MCF 10A (cell line): Measurements from ENCODE around the gene LETM1. TPM values are rescaled to one million over a fixed set of nuclear protein-coding genes. Genes with fewer than 3 reads are reported as not detected.

Source experiments
- BruUV-seq: library from RNA; stranded (reverse); fragments of 400-500 nt; replicated peaks from 2 replicates; lab custom pipeline; 2021; lab: Mats Ljungman, UMichigan
- CTCF ChIA-PET: fragments of 300-600 bp; sonication (Branson Sonifier 250); formaldehyde crosslinking; extraction: SDS; loops from one replicate; lab custom pipeline; 2021; ENCODE audit warnings: antibody characterized with exemption, inconsistent platforms; lab: Yijun Ruan, JAX
- POLR2A ChIA-PET: fragments of 300-600, 350-650 bp; sonication (Branson Sonifier 250); formaldehyde crosslinking; extraction: SDS; loops from one replicate; lab custom pipeline; 2020; ENCODE audit warnings: antibody characterized with exemption, inconsistent platforms; lab: Yijun Ruan, JAX
- DNase-seq: peaks from one replicate; pipeline ENCODE4 v3.0.0-alpha.2; 2018; ENCODE audit not compliant: unreplicated experiment
- H3K27ac Mint-ChIP-seq: one replicate; pipeline ENCODE4 v1.8.0; 2022; ENCODE audit warnings: mild to moderate bottlenecking, low read depth, mixed read lengths; ENCODE audit not compliant: unreplicated experiment
- H3K27me3 Mint-ChIP-seq: one replicate; pipeline ENCODE4 v1.8.0; 2022; ENCODE audit warnings: mixed read lengths; ENCODE audit not compliant: insufficient read depth, unreplicated experiment
- H3K36me3 Mint-ChIP-seq: one replicate; pipeline ENCODE4 v1.8.0; 2022; ENCODE audit warnings: mild to moderate bottlenecking, moderate library complexity, mixed read lengths; ENCODE audit not compliant: insufficient read depth, unreplicated experiment
- H3K4me1 Mint-ChIP-seq: one replicate; pipeline ENCODE4 v1.8.0; 2022; ENCODE audit warnings: mixed read lengths; ENCODE audit not compliant: insufficient read depth, unreplicated experiment
- H3K4me3 Mint-ChIP-seq: one replicate; pipeline ENCODE4 v1.8.0; 2022; ENCODE audit warnings: mild to moderate bottlenecking, moderate library complexity, mixed read lengths; ENCODE audit not compliant: unreplicated experiment
- H3K9me3 Mint-ChIP-seq: one replicate; pipeline ENCODE4 v1.8.0; 2022; ENCODE audit warnings: mixed read lengths; ENCODE audit not compliant: unreplicated experiment
- intact Hi-C: fragments of 100-400 bp; cut with micrococcal nuclease; formaldehyde crosslinking; loops from 2 replicates; pipeline ENCODE4 v1.14.1; 2022
- total RNA-seq: library from RNA; stranded (reverse); gene quantifications from 2 replicates; pipeline ENCODE4 v1.2.3, GENCODE V29; 2022
- TF ChIP-seq, protein P1 (sequence below): fragments of 200-600 bp; IDR thresholded peaks from one replicate; pipeline ENCODE4 v1.8.0; 2022; ENCODE audit warnings: antibody characterized with exemption, mild to moderate bottlenecking; ENCODE audit not compliant: unreplicated experiment

The LETM1 gene
- total RNA-seq, 1 experiment from 2014 or later = 85.0 TPM

GRCh38 chr4:1879485-1879884 lies 23.5 kb upstream of the LETM1 start:
- CTCF ChIA-PET = interaction anchor here (0.7 to 2.9 kb wide), 2 partner anchors 20 to 297 kb away, joined by 3 to 11 read pairs; no protein-coding TSS in a partner anchor
- no peaks in the 10 kb centered on the region for H3K27me3 Mint-ChIP-seq

GRCh38 chr4:1874201-1874600 lies 18.2 kb upstream of the LETM1 start:
- BruUV-seq = no TSS peak
- Mint-ChIP-seq H3K9me3 (no peaks in the 10 kb centered on the region), H3K27me3 (no peaks in the 10 kb centered on the region), H3K36me3 (no peaks in the 10 kb centered on the region), H3K27ac (peak overlapping the region; percentile 54), H3K4me1 (peaks cover 35% of the 10 kb centered on the region), H3K4me3 (no peak overlapping the region)
- DNase-seq = no peak
- TF ChIP-seq, protein P1, sequence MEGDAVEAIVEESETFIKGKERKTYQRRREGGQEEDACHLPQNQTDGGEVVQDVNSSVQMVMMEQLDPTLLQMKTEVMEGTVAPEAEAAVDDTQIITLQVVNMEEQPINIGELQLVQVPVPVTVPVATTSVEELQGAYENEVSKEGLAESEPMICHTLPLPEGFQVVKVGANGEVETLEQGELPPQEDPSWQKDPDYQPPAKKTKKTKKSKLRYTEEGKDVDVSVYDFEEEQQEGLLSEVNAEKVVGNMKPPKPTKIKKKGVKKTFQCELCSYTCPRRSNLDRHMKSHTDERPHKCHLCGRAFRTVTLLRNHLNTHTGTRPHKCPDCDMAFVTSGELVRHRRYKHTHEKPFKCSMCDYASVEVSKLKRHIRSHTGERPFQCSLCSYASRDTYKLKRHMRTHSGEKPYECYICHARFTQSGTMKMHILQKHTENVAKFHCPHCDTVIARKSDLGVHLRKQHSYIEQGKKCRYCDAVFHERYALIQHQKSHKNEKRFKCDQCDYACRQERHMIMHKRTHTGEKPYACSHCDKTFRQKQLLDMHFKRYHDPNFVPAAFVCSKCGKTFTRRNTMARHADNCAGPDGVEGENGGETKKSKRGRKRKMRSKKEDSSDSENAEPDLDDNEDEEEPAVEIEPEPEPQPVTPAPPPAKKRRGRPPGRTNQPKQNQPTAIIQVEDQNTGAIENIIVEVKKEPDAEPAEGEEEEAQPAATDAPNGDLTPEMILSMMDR = no peak
- CTCF ChIA-PET = interaction anchor here (2.0 to 3.8 kb wide), 2 partner anchors 25 kb away, joined by 12 to 27 read pairs; no protein-coding TSS in a partner anchor
- POLR2A ChIA-PET = interaction anchor here (1.2 to 2.5 kb wide), 6 partner anchors 9 to 26 kb away, joined by 4 to 18 read pairs (median 6); partner anchors contain the start of gene LETM1
- intact Hi-C loops = no loop called here

More at GRCh38 chr4:1879485-1879884, 23.5 kb upstream of the LETM1 start:
- DNase-seq = no peak
- intact Hi-C loops = no loop called here
- Mint-ChIP-seq H3K27ac (peak overlapping the region; percentile 29), H3K36me3 (no peaks in the 10 kb centered on the region), H3K9me3 (no peaks in the 10 kb centered on the region), H3K4me1 (peaks cover 29% of the 10 kb centered on the region), H3K4me3 (no peak overlapping the region)
- TF ChIP-seq, protein P1 = no peak
- POLR2A ChIA-PET = no interaction called here
- BruUV-seq = no TSS peak

- Mint-ChIP-seq H3K27me3 (no peaks in the 10 kb centered on the region), H3K36me3 (no peaks in the 10 kb centered on the region), H3K27ac (peak overlapping the region; percentile 54), H3K4me1 (peaks cover 35% of the 10 kb centered on the region), H3K4me3 (no peak overlapping the region), H3K9me3 (no peaks in the 10 kb centered on the region)
- BruUV-seq = no TSS peak
- POLR2A ChIA-PET = interaction anchor here (1.2 to 2.5 kb wide), 7 partner anchors 9 to 26 kb away, joined by 3 to 18 read pairs (median 5); partner anchors contain the start of gene LETM1
- intact Hi-C loops = no loop called here
- TF ChIP-seq, protein P1 = no peak
- DNase-seq = no peak
- CTCF ChIA-PET = interaction anchor here (0.9 to 2.0 kb wide), 3 partner anchors 26 to 32 kb away, joined by 3 to 12 read pairs (median 4); no protein-coding TSS in a partner anchor
These were observed 17.8 kb upstream of the LETM1 start for GRCh38 chr4:1873776-1874175.

DNA sequence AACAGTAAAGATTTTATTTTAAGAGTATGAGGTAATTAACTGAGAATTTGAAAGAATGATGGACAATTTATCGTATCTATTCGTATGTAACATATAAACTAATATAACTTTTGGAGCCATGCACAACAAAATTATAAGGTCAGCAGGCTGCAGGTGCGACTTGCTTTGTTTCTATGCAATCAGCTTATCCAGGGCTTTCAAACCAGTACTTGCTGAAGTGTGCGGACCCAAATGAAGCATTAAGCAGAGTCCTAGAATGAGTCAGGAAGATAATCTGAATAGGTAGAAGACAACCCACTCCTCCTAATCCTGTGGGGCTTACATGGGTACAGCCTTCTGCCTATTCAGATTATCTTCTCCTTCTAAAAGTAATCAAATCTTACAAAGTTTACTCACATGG lies 17.3 kb upstream of the LETM1 start:
- ChIA-PET POLR2A (interaction anchor here (1.2 to 2.5 kb wide), 7 partner anchors 10 to 27 kb away, joined by 3 to 18 read pairs (median 5); partner anchors contain the start of gene LETM1), CTCF (interaction anchor here (0.7 to 2.0 kb wide), 4 partner anchors 26 to 33 kb away, joined by 3 to 12 read pairs (median 4); no protein-coding TSS in a partner anchor)
- H3K27ac Mint-ChIP-seq = peak overlapping the region; percentile 82
- intact Hi-C loops = no loop called here
- TF ChIP-seq, protein P1 = no peak
- H3K9me3 Mint-ChIP-seq = no peaks in the 10 kb centered on the region
- BruUV-seq = no TSS peak
- DNase-seq = no peak
- H3K36me3 Mint-ChIP-seq = no peaks in the 10 kb centered on the region
- H3K4me1 Mint-ChIP-seq = peaks cover 30% of the 10 kb centered on the region
- H3K27me3 Mint-ChIP-seq = no peaks in the 10 kb centered on the region
- peak overlapping the region; percentile 88 for H3K4me3 Mint-ChIP-seq
